HL-60 (cell line): ENCODE data around the gene HIPK2.

Source experiments
- DNase-seq, 2 experiments: peaks; one replicate each; pipeline ENCODE4 v3.0.0-alpha.2; 2010 to 2020; ENCODE audit warnings: low read depth in 1 of 2, low spot score in 1 of 2
- H3K27ac ChIP-seq: fragments of 250-450 bp; sonication (Bioruptor Pico); replicated peaks from 2 replicates; pipeline ENCODE4 v1.5.1; 2020; ENCODE audit warnings: mild to moderate bottlenecking, moderate library complexity
- H3K27me3 ChIP-seq: fragments of 250-450 bp; sonication (Bioruptor Pico); 2 replicates; pipeline ENCODE4 v1.5.1; 2021; ENCODE audit warnings: mild to moderate bottlenecking, moderate library complexity; ENCODE audit not compliant: insufficient read depth, poor library complexity, severe bottlenecking
- H3K4me3 ChIP-seq: replicated peaks from 2 replicates; pipeline ENCODE4 v1.5.1; 2011; ENCODE audit warnings: mild to moderate bottlenecking, control low read depth, low read length; ENCODE audit not compliant: insufficient read depth
- GABPA ChIP-seq: IDR thresholded peaks from 2 replicates; pipeline ENCODE4 v1.6.1; 2012; ENCODE audit warnings: low read depth
- POLR2AphosphoS5 ChIP-seq: IDR thresholded peaks from 2 replicates; pipeline ENCODE4 v1.6.1; 2012; ENCODE audit warnings: low read depth
- SPI1 ChIP-seq: IDR thresholded peaks from 2 replicates; pipeline ENCODE4 v1.6.1; 2012; ENCODE audit warnings: low read depth, mild to moderate bottlenecking, borderline replicate concordance
- TF ChIP-seq, protein P1 (sequence below): IDR thresholded peaks from one replicate; pipeline ENCODE4 v1.5.1; 2011; ENCODE audit warnings: low read length, control low read depth, inconsistent platforms; ENCODE audit not compliant: insufficient read depth
- TF ChIP-seq, protein P2 (sequence below): IDR thresholded peaks from 2 replicates; pipeline ENCODE4 v1.6.1; 2012; ENCODE audit warnings: low read depth; ENCODE audit not compliant: insufficient replicate concordance

HIPK2 gene

DNA sequence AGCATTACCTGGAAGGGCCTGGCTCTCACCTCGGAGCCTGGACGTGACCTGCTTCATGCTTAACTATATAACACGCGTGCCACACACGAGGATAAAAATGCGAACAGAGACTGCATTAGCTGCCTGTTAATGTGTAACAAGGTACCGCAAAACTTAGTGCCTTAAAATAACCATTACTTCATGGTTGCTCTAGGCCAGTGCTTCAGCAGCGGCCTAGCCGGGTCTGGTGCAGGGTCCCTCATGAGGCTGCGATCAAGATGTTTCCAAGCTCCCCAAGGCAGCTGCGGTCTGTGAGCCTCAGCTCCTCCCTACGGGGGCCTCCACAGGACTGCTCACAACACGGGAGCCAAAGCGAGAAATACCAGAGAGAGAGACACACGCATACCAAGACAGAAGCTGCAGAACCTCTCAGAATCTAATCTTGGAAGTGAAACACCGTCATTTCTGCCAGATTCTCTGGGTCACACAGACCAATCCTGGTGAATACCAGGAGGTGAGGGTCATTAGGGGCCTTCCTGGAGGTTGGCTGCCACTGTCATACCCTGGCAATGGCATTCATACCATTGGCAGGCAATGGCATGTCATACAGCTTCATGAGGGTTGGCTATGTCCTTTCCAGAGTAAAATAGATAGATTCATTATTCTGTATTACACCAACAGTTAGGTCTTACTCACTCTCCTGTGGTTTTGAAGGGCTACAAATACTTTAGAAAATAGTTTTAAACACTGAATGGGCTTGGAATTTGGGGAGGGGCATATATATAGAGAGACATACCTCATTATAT, 94.5 kb downstream of the HIPK2 start:
- Histone ChIP-seq H3K27ac (no peak overlapping the region), H3K4me3 (no peak overlapping the region), H3K27me3 (no peaks in the 10 kb centered on the region)
- no peak for DNase-seq
- no peak for TF ChIP-seq SPI1
- TF ChIP-seq POLR2AphosphoS5 = no peak

DNA sequence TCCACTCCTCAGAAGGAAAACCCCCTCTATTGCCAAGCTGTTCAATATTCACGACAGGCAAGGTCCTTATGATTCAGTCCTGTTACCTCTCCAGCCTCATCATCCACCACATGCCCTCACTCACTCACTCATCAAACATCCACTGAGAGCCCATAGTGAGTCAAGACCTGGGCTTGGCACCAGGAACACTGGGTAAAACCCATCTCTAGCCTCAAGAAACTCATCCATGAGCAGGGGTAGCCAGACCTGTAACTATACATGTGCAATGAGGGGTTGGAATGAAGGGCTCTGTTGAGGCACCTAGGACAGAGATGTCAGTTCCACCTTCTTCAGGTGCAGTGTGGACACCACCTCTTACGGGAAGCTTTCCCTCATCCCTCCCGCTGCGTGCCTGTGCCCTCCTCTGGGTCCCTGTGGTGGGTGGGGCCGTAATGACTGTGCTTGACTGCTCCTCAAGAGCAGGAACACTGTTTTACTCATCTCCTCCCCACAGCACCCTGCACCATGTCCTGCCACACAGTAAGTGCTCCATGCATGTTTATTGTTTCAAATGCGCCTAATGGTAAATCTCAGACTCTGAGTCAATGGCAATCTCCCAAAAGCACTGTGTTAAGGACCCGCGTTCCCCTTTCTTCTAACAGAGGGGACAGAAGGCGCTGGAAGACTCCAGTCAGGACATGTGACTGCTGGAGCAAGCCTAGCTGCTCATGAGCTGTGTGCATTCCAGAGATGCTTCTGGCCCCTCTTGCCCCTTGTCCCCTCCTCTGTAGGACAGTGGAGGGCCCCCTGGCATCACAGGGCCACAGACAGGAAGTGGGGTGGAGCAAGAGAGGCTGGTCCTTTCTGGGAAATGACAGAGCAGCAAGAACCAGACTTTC, 95.4 kb downstream of the HIPK2 start:
- DNase-seq = no peak
- Histone ChIP-seq H3K27me3 (no peaks in the 10 kb centered on the region), H3K4me3 (no peak overlapping the region), H3K27ac (no peak overlapping the region)
- TF ChIP-seq, protein P1, sequence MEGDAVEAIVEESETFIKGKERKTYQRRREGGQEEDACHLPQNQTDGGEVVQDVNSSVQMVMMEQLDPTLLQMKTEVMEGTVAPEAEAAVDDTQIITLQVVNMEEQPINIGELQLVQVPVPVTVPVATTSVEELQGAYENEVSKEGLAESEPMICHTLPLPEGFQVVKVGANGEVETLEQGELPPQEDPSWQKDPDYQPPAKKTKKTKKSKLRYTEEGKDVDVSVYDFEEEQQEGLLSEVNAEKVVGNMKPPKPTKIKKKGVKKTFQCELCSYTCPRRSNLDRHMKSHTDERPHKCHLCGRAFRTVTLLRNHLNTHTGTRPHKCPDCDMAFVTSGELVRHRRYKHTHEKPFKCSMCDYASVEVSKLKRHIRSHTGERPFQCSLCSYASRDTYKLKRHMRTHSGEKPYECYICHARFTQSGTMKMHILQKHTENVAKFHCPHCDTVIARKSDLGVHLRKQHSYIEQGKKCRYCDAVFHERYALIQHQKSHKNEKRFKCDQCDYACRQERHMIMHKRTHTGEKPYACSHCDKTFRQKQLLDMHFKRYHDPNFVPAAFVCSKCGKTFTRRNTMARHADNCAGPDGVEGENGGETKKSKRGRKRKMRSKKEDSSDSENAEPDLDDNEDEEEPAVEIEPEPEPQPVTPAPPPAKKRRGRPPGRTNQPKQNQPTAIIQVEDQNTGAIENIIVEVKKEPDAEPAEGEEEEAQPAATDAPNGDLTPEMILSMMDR = no peak
- no peak for TF ChIP-seq POLR2AphosphoS5
- TF ChIP-seq GABPA = no peak
- TF ChIP-seq, protein P2, sequence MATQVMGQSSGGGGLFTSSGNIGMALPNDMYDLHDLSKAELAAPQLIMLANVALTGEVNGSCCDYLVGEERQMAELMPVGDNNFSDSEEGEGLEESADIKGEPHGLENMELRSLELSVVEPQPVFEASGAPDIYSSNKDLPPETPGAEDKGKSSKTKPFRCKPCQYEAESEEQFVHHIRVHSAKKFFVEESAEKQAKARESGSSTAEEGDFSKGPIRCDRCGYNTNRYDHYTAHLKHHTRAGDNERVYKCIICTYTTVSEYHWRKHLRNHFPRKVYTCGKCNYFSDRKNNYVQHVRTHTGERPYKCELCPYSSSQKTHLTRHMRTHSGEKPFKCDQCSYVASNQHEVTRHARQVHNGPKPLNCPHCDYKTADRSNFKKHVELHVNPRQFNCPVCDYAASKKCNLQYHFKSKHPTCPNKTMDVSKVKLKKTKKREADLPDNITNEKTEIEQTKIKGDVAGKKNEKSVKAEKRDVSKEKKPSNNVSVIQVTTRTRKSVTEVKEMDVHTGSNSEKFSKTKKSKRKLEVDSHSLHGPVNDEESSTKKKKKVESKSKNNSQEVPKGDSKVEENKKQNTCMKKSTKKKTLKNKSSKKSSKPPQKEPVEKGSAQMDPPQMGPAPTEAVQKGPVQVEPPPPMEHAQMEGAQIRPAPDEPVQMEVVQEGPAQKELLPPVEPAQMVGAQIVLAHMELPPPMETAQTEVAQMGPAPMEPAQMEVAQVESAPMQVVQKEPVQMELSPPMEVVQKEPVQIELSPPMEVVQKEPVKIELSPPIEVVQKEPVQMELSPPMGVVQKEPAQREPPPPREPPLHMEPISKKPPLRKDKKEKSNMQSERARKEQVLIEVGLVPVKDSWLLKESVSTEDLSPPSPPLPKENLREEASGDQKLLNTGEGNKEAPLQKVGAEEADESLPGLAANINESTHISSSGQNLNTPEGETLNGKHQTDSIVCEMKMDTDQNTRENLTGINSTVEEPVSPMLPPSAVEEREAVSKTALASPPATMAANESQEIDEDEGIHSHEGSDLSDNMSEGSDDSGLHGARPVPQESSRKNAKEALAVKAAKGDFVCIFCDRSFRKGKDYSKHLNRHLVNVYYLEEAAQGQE = no peak
- no peak for TF ChIP-seq SPI1

DNA sequence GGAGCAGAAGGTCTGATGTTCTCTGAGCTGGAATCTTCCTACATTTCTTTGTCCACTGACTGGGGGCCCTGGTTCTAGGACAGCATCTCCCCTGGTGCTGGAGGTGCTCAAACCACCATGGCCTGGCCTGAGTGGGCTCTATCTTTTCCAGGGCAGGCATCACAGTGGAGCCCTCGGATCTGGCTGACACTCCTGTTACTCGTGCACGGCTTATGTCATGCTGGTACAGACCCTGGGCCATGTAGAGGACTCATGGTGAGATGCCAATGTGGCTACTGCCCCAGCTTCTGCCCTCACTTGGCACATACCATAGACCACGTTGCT, 96.0 kb downstream of the HIPK2 start:
- Histone ChIP-seq H3K27me3 (no peaks in the 10 kb centered on the region), H3K4me3 (no peak overlapping the region)
- DNase-seq = no peak

DNA sequence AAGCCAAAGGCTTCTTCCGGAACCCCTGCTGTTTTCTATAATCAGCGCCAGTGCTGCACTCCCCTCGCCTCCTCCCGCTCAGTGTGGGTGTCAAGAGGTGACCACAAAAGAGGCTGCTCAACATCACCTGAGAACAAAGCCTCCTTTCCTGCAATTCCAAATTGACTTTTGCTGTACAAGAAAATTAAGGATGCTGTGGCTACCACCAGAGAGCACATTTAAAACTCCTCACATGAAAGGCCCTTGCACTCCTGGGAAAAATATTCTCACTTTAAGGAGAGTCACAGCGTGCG, 96.4 kb downstream of the HIPK2 start:
- Histone ChIP-seq H3K27ac (no peak overlapping the region), H3K4me3 (no peak overlapping the region), H3K27me3 (no peaks in the 10 kb centered on the region)
- TF ChIP-seq, protein P2 = no peak
- TF ChIP-seq SPI1 = no peak
- TF ChIP-seq GABPA = no peak
- TF ChIP-seq, protein P1 = no peak
- no peak for TF ChIP-seq POLR2AphosphoS5
- no peak for DNase-seq

More for the DNA sequence above, 96.0 kb downstream of the HIPK2 start:
- no peak overlapping the region for H3K27ac ChIP-seq
- TF ChIP-seq, protein P1 = no peak
